Activated gamma-delta T cell (primary cell): ENCODE data around the gene C5.
A peak's percentile ranks its signal among the peaks of the same experiment; 100 is the strongest.
"Not testable (repeated sequence)": the region's sequence is repeated elsewhere in the genome, so short reads cannot be mapped to it uniquely, and the experiment has no call there.

Experiments used
- DNase-seq: peaks from one replicate; lab custom pipeline; 2025; lab: John Stamatoyannopoulos, UW
- total RNA-seq, 2 donors: gene quantifications; one replicate each; lab custom pipeline; 2026; lab: John Stamatoyannopoulos, UW

C5 gene
- 4.0 to 7.5 reads per million in 2 donors for total RNA-seq

- DNase-seq: no peak
Observed at GRCh38 chr9:121050128-121050988, at the start of gene C5. TSS of gene C5 (minus strand) at chr9:121050275. CDS start at chr9:121050246, 29 bp downstream.

GRCh38 chr9:121098567-121099198, 48.6 kb upstream of the C5 start:
- no peak for DNase-seq

- no peak for DNase-seq
Observed at GRCh38 chr9:121095057-121095456, 45.0 kb upstream of the C5 start.

GRCh38 chr9:121090743-121091142, 40.7 kb upstream of the C5 start:
- DNase-seq: not testable (repeated sequence)

- no peak for DNase-seq
Observed at GRCh38 chr9:121088576-121088975, 38.5 kb upstream of the C5 start.

- DNase-seq: no peak
Observed at GRCh38 chr9:121085661-121086060, 35.6 kb upstream of the C5 start.

- DNase-seq: no peak
Observed at GRCh38 chr9:121082075-121082474, 32.0 kb upstream of the C5 start.

- DNase-seq: no peak
Observed at GRCh38 chr9:121075251-121076036, 25.4 kb upstream of the C5 start.

GRCh38 chr9:121074370-121075250, 24.5 kb upstream of the C5 start, which contains the start of gene CNTRL:
TSS of gene CNTRL (plus strand) at chr9:121074955. CDS start at chr9:121088327, 13,372 bp downstream.
- DNase-seq: peak; percentile 75

- DNase-seq: no peak
Observed at GRCh38 chr9:121073038-121073437, 23.0 kb upstream of the C5 start.

- DNase-seq: no peak
Observed at GRCh38 chr9:121071756-121072421, 21.8 kb upstream of the C5 start.

GRCh38 chr9:121071370-121071755, 21.3 kb upstream of the C5 start:
- no peak for DNase-seq

- DNase-seq: no peak
Observed at GRCh38 chr9:121069396-121069795, 19.3 kb upstream of the C5 start.

GRCh38 chr9:121067640-121068039, 17.6 kb upstream of the C5 start:
- DNase-seq: no peak

GRCh38 chr9:121066850-121067249, 16.8 kb upstream of the C5 start:
- DNase-seq: no peak

GRCh38 chr9:121059998-121060636, 10.0 kb upstream of the C5 start:
- DNase-seq: no peak

- no peak for DNase-seq
Observed at GRCh38 chr9:121059513-121059912, 9.4 kb upstream of the C5 start.

GRCh38 chr9:121057821-121058220, 7.7 kb upstream of the C5 start:
- DNase-seq: no peak

- DNase-seq: no peak
Observed at GRCh38 chr9:121055642-121056143, 5.6 kb upstream of the C5 start.

GRCh38 chr9:121053544-121053943, 3.5 kb upstream of the C5 start:
- no peak for DNase-seq
